ENCODE data around the gene CDON.
"Not testable (repeated sequence)": the region's sequence is repeated elsewhere in the genome, so short reads cannot be mapped to it uniquely, and the experiment has no call there.

Gene CDON

DNA sequence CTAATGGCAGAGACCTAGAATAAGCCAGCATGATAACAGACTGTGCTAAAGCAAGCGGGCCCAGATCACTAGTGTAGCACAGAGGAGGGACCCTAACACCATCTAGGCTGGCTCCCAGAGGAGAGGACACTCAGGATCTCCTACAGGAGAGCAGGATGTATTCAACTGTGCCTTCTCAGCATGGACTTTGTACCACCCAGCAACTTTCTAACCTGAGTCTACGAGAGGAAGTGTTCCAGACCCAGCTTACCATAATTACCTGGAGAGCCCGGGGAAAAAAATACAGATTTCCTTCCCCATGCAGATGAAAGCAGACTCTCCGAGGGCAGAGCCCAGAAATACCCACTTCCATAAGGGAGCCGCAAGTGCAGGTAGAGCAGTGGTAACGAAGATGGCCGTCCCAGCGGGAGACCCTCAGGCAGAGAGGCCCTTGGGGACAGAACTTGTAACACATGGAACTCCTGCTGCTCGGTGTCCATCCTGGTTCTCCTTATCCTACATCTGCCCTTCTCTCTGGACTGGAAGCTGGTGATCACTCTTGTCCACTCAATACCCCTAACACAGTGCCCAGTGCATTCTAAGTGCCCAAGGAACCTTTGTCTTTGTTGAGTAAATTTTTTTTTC, 138.2 kb downstream of the CDON start:
- DNase-seq (ENCODE audit: low read depth), result no peak

- DNase-seq (ENCODE audit: low read depth), result no peak
Measured at GRCh38 chr11:125923633-125924032, 139.0 kb downstream of the CDON start.

GRCh38 chr11:125923012-125923579, 139.6 kb downstream of the CDON start:
- DNase-seq (ENCODE audit: low read depth), result no peak

GRCh38 chr11:125922156-125922555, 140.5 kb downstream of the CDON start:
- DNase-seq (ENCODE audit: low read depth), result no peak

- no peak for DNase-seq (ENCODE audit: low read depth)
Measured at GRCh38 chr11:125921042-125921441, 141.6 kb downstream of the CDON start.

DNA sequence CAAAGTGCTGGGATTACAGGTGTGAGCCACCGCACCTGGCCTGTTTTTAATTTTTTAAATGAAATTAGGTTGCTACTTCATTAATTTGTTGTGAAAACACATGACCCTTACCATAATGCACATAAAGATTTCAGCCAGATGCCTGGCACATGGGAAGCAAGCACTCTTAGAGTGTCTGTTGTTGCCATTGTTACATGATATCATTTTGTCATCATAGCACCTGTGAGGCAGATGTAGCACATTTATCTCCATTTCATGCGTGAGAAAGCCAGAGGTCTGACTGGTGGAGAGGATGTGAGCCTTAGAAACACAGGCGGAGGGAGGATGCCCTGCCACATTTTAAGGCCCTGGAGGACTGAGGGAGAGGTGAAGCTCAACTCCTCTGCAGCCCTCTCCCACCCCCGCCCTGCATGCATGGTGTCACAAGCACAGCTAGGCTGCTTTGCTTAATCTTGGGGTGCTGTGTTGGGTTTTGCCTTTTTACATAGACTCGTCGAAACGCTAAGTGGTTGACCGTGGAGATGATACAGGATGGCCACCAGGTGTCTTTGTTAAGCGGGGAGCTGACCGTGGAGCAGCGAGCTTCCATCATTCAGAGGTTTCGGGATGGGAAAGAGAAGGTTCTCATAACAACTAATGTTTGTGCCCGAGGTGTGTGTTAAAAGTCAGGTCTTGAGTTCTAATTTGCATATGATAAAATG, 144.4 kb downstream of the CDON start:
- no peak for DNase-seq (ENCODE audit: low read depth)

GRCh38 chr11:125916683-125917347, 145.9 kb downstream of the CDON start:
- DNase-seq (ENCODE audit: low read depth), result no peak

DNA sequence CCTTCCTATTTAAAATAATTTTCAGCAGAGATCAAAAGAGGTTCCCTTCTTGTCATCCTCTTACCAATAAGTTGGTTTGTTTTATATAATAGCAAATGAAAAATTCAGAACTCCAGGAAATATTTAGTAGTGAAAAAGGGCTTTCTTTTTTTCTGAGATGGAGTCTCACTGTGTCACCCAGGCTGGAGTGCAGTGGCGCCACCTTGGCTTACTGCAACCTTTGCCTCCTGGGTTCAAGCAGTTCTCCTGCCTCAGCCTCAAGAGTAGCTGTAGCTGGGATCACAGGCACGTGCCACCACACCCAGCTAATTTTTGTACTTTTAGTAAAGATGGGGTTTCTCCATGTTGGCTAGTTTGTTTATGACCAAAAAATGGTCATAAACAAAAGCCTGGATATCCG, 148.1 kb downstream of the CDON start:
- DNase-seq (ENCODE audit: low read depth), result not testable (repeated sequence)

GRCh38 chr11:125910226-125910849, 152.3 kb downstream of the CDON start:
- DNase-seq (ENCODE audit: low read depth), result no peak

Data from activated T-helper 1 cell treated with Interleukin-2 at 50 U/mL for 16 hours (primary cell).